SKM-1 (cell line): Measurements from ENCODE around the gene GATC.
"Not testable (repeated sequence)": the region's sequence is repeated elsewhere in the genome, so short reads cannot be mapped to it uniquely, and the experiment has no call there.

Source experiments
- DNase-seq: peaks from one replicate; lab custom pipeline; 2025; ENCODE audit not compliant: unreplicated experiment; lab: John Stamatoyannopoulos, UW

GATC gene

DNA sequence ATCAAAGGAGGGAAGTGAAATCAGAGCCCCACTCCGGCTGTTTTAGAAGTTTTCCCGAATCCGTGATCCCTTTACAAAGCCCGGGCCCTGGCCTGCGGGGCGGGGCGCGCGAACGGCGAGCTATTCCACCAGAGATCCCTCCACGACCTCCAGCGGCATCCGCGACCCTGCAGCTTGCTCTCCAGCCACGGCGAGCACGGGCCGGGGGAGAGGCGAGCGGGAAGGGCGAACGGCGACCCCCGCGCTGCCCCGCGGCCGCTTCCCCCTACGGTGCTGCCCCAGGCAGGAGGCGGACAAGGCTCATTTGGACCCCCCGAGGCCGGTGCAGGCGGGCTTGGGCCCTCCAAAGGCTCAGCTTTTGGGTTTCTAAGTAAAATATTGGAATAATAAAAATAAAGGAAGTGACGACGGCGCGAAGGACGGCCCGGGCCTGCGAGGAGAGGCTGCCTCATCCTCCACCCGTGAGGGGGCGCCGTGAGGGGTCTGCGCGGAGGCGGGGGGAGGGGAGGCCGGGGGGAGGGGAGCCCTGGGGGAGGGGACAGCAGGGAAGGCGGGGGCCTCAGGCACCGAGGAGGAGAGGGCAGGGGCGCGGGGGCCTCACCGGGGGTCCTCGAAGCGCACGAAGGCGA is 22.7 kb downstream of the GATC start:
- DNase-seq: no peak

DNA sequence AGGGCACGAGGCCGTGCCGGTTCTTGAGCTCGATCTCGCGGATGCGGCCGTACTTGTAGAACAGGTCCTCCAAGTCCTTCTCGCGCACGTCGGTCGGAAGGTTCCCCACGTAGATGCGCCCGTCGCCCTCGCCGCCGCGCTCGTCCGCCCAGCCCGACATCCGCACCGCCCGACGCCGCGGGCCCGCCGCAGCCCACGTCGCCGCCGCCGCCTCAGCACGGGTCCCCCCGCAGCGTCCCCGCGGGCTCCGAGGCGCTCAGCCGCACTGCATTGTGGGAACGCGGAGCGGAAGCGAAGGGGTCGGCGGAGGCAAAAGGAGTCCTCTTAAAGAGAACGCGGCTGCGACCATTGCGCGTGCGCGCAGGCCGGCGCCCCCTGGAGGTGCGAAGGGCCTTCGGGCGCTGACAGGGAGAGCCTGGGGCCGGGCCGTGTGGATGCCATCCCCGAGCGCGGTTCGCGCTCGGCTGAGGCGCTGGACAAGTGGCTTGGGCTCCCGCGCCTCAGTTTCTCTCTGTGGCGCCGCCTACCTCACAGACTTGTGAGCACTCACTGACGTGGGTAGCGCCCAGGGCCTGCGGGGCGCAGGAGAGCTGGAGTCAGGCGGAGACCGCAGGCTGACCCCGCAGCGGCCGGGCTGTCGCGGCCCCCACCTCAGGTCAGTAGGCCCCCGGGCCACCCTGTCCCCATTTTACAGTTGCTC is 23.4 kb downstream of the GATC start, which contains the start of gene SRSF9:
SRSF9 (minus strand) TSS at position 299 of the 700 bp plus-strand sequence; CDS start at position 160, 139 bp downstream.
- DNase-seq: peak; percentile 61

DNA sequence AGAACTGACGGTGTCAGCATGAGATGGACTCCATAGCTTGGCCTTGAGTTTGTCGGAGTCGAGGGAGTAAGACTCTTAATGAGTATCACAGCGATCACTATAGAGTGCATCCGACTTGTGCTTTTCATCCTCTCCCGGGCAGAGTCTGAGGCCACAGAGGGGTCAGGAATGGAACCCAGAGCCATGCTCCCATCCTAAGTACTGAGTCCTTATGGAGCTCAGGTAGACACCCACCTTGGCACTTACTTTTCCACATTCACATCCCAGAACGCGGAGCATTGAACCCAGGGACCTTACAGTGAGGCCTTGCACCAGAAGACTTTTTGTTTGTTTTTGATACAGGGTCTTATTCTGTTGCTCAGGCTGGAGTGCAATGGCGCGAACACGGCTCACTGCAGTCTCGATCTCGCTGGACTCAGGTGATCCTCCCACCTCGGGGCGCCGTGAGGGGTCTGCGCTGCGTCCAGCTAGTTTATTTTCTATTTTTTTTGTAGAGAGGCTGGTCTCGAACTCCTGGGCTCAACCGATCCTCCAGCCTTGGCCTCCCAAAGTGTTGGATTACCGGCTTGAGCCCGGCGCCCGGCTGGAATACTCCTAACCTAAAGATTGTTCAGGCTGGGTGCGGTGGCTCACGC is 24.0 kb downstream of the GATC start:
- no peak for DNase-seq

DNA sequence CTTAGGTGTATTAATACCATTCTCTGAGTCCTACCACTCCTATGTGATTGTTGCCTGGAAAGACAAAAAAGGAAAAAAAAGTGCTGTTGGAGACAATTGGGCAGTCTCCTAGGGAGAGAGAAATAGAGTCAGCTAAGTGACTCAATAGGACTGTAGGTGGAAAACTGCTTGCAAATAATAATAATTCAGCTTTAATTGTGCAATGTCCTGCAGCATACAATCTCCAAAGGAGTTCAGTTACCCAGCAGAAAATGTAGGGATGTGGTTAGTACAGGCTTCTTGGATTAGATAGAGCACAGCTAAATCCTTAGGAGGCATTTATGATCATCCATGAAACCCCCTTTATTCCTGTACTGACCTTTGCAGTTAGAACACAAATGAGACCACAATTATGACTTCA is 26.3 kb downstream of the GATC start:
- DNase-seq: no peak

DNA sequence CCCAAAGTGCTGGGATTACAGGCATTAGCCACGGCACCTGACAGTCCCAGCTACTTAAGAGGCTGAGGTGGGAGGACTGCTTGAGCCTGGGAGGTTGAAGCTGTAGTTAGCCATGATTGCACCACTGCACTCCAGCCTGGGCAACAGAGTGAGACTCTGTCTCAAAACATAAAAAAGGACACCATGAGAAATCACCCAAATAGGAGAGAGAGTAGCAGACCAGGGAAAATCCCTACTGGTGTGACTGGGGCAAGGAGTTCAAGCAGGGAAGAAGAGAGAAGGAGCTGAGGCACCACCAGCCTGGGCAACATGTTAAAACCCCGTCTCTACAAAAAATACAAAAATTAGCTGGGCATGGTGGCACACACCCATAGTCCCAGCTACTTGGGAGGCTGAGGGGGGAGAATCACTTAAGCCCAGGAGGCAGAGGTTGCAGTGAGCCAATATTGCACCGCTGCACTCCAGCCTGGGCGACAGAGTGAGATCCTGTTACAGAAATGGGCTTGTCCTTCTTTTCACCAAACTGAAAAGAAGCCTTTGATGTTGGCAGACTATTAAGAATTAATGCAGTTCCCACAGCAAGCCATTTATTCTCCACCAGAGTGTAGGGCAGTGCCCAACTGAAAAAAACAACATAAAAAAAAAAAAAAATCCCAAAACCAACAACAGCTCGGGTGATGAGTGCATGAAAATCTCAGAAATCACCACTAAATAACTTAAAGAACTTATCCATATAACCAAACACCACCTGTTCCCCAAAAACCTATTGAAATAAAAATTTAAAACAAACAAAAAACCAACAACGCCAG is 27.8 kb downstream of the GATC start:
- no peak for DNase-seq

DNA sequence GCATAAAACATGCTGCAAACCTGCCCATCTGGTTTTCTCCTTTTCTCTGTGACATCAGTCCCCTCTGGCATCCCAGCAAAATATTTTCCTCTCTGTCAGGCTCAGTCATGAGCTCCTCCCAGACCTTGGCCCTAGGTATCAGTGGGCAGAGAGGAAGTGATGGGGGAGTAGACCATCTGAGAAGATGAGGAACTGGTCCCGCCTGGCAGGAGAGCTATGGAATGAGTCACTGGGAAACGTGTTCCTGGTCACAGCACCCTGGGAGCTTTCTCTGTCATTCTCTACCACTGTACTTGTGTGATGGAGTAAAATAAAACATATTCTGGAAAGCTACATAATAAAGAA is 28.3 kb downstream of the GATC start:
- DNase-seq: no peak

DNA sequence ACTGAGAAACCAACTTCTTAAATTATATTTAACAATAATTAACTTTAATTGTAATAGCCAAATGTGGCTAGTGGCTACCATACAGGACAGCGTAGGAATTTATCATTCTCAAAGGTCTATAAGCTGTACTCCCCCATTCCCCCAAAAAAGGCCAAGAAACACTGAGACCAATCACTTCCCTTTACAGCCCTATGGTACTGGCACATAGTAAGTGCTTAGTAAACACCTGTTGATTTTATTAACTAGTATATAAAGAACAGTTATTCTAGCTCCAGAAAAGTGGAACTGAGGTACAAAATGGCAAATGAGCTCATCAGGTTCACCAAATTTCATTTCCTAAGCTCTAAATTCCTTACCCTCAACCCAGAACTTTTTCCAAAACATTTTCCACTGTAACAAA is 29.4 kb downstream of the GATC start:
- no peak for DNase-seq

DNA sequence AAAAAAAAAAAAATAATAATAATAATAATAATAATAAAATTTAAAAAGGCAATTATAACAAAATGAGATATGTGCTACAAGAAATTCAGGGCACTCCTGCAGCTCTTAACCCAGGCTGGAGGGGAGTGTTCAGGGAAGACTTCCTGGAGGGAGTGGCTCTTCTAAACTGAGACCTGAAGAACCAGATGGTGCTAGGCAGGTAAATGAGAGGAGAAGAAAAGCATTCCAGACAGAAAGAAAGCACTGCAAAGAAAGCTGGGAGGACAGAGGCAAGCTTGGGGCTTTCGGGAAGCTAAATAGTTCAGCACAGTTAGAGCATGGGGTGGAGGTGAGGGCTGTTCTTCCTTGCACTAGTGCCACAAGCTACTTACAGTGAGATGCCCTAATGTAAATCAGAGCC is 33.2 kb downstream of the GATC start:
- no peak for DNase-seq

DNA sequence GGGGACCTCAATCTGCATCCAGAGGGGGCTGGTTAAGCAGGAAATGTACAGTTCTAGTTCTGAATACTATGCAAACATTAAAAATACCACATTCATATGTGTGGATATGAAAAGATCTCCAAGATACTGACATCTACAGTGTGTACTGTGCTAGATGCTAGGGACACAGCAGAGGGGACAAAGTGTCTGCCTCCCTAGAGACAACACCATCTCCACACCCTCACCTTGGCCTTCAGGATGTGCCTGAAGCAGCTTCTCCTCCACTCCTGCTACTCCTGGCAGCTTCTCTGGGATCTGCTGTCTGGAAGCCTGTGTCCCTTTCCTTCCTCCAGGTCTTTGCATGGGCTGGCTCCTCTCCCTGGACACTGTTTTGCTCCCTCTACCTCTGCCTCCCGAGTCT is 34.0 kb downstream of the GATC start:
- DNase-seq: no peak

DNA sequence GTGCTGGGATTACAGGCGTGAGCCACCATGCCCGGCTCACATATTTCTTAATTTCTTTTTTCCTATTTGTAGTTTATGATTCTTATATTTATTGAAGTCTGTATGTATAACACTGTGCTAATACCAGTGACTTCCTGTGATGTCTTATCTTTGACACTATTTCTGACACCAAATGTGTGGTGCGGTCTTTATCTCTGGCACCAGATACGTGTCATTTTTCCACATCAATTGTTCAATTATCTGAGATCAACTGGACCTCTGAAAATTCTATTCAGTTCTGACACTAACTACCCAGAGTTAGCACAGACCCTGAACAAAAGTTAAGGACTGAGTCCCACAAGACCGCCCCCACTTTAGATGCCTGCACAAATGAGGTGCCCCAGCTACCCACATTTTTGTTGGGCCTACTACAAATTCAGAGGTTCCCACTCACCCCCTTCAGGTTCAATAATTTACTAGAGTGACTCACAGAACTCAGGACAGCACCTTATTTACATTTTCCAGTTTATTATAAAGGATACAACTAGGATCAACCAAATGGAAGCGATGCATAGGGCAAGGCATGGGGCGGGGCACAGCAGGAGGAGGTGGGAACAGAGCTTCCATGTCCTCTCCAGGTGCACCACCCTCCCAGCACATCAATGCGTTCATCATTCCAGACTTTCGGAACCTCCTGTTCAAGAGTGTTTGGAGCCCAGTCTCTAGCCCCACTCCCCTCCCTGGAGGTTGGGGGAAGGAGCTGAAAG is 35.0 kb downstream of the GATC start:
- DNase-seq: no peak

DNA sequence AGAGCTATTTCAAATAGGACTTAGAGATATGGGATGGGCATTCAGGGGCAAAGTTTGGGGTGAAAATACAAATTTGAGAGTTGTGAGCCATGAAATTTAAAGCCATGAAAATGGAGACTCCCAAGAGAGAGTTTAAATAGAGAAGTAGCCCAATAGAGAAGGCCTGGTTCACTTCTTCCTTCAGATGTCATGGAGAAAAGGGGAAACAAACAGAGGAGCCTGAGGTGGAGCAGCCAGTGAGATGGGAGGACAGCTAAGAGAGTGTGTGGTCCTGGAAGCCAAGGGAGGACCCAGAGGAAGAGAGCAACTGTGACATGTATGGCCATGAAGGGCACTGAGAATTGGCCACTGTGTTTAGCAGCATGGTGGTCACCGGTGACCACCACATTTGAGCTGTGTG is 37.4 kb downstream of the GATC start:
- no peak for DNase-seq

DNA sequence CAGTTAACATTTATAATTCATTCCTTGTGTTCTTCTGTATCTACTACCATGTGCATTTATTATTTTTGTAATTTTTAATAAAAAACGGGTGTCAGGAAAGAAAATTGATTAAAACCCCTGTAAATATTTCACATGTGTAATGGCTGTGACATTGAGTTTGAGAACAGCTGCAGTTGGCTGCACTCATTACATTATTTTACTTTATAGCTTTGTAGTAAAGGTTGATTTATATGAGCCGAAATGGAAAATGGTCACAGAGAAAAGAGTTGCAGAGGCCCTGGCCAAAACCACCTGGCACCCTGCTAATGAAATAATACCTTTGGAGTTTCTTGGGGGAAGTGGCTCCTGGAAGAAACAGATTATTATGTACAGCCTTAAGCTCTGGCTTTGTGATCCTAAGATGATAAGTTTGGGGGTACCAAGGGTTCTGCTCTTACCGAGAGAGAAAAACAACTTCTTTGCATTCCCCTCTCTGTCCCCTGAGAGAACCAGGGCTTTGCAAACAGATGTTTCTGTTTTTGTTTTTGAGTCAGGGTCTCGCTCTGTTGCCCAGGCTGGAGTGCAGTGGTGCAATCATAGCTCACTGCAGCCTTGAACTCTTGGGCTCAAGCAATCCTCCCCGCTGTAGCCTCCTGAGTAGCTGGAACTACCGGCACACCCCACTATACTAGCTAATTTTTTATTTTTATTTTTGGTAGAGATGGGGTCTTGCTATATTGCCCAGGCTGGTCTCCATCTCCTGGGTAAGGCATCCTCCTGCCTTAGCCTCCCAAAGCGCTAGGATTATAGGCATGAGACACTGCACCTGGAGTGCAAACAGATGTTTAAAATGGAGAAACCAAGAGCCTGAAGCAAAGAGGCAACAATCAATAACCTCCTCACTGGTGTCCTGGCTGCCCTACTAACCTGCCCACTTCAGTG is 40.0 kb downstream of the GATC start:
- DNase-seq: no peak

DNA sequence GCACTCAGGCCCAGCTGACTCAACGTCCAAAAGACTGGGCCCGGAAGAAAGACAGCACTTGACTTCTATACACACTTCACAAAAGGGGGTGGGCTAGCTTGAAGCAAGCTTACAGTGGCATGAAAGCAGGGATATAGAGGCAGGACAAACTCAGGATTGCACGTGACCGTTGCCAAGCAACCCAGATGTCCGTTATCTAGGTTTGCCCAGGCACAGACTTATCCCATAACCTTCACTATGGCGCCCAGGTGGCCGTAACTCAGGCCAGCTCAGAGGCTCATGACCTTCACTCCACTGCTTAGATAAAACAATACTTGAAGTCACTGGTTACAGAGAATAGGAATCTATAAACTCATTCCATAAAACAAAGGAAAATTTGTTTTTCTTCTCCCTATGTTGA is 41.3 kb downstream of the GATC start:
- DNase-seq: not testable (repeated sequence)

DNA sequence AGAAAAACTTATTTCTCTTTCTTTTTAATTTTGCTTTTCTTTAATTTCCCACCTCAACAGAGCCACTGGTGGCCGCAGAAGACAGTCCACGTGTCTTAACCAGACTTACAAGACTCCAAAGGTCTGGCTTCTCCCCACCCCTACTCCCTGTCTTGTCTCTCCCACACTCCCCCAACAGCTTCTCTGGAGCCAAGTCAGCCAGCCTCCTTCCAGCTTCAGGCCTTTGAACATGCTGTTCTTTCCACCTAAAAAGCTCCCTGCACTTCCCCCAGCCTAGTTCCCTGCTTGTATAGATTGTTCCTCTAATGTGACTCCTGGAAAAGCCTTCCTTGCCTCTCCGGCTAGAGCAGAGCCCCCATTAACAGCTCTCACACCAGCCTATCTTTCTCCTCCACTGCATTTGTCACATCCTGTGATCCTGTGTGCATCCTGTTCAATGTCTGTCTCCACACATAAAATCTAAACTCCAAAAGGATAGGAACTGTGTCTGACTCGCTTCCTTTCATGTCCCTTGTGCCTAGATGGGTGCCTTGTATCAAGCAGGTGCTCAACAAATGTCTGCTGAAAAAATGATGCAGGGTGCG is 41.9 kb downstream of the GATC start:
- no peak for DNase-seq

DNA sequence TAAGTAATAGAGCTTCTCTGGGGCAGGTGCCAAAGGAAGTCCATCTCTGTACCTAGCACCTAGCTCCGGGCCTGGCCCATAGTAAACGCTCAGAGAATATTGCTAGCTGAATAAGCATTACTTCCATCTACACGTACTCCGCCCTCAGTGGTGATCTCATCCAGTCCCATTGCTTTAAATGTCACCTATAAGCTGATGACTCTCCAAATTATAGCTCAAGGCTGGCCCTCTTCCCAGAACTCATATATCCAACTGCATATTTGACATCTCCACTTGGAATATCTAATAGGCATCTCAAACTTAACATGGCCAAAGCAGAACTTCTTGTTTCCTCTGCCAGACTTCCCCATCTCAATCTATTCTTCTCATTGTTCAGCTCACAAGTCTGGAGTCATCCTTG is 42.8 kb downstream of the GATC start:
- no peak for DNase-seq

DNA sequence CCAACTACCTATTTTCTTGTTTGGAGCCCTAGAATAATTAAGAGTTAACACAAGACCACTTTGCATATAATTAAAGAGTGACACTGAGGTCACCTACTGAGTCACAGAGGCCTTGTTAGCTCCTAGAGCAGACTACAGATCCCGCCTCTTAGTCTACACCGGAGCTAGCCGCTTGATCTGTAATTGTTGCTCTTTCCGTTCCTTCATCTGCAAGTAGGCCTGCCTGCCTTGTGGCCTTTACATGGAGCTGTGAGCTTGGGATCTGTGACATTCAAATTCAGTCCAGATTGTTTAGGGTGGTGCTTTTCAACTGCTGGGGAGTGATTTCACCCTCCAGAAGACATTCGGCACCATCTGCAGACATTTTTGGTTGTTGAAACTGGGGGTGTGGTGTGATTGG is 44.1 kb downstream of the GATC start:
- no peak for DNase-seq

DNA sequence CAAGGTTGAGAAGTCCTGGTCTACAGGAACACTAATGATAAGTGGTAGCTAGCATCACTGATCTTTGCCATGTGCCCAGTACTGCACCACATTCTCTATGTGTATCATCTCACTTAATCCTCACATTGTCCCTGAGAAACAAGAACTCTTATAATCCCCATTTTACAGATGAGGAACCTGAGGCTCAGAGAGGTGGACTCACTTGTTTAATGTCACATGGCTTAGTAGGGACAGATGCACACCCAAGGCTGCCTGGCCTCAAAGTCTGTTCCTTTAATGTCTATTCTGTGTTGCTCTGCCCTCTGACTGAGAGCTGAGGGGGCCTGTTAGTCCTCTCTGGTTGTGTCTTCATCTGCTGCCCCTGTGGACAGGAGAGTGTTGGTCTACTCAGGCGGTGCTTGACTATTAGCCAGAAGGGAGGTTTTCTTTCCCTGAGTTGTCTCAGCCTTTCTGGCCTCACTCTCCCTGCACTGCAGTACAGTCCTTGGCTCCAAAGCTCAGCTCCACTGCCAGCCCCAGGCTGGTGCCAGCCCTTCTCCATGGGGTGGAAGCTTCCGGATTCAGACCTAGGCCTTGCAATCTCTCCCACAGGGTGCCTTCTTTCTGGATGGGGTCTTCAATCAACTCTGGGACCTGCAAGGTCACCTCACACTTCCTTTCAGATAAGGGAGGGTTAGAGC is 44.7 kb downstream of the GATC start:
- DNase-seq: no peak

DNA sequence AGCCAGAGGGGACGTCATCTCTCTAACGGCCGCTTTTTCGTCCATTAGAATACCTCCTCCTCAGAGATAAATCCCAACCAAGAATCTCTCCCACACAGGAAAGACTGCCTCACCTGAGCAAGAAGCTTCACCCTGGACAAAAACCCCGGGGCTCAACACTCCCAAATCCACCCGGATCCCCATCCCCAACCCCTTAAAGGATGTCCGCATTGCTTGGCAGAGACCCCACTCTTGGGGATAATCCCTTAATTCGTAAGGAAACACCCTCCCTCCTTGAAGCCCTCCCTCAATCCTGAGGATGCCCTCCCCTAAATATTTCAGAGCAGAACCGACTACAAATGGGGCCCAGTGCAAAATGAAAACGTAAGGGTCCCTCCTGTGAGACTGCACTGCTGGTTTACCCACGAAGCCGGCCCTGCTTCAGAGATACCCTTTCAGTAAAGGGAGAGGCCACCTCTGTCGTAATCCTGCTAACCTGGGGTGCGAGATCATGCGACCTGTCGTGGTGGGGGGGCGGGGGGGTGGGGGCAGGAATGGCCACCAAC is 49.0 kb downstream of the GATC start:
- DNase-seq: no peak
